B cell (primary cell): ENCODE data around the gene STRBP. TPM values are rescaled to one million over a fixed set of nuclear protein-coding genes. Genes with fewer than 3 reads are reported as not detected.
A peak's percentile ranks its signal among the peaks of the same experiment; 100 is the strongest.

Experiments
- ATAC-seq: fragments of 200-7000 bp; cut with Tn5 transposase; one replicate; pipeline ENCODE4 v1.10.0; 2021; ENCODE audit warnings: low read depth, mild to moderate bottlenecking, moderate number of reproducible peaks, moderate library complexity
- CTCF ChIA-PET: fragments of 350-600 bp; sonication (Branson Sonifier 250); formaldehyde crosslinking; loops from one replicate; lab custom pipeline; 2021; ENCODE audit warnings: antibody characterized with exemption, inconsistent platforms; lab: Charles Lee
- POLR2A ChIA-PET: fragments of 350-600 bp; sonication (Branson Sonifier 250); formaldehyde crosslinking; loops from one replicate; lab custom pipeline; 2021; ENCODE audit warnings: antibody characterized with exemption; lab: Charles Lee
- DNase-seq: peaks from one replicate; pipeline ENCODE4 v3.0.0; 2013
- H2AFZ ChIP-seq: 2 replicates; pipeline ENCODE4 v1.6.1; 2012; ENCODE audit warnings: mild to moderate bottlenecking, low read depth, low read length; ENCODE audit not compliant: insufficient read depth, poor library complexity, severe bottlenecking
- H3K27ac ChIP-seq, 2 donors: 1 replicate in 1 of 2; 2 replicates in 1 of 2; pipeline ENCODE4 v1.5.1; 2012 to 2013; ENCODE audit warnings: low read length in 2 of 2, mild to moderate bottlenecking in 2 of 2, moderate library complexity in 1 of 2
- H3K27me3 ChIP-seq, 4 experiments: fragments of 200-600 bp in 1 of 4; sonication (generic) in 1 of 4; replicated peaks in 1 of 4; 1 replicate in 2 of 4; 2 replicates in 2 of 4; pipeline versions ENCODE4 v1.6.1 to v1.7.0; 2013 to 2016; ENCODE audit warnings: low read length in 3 of 4, mild to moderate bottlenecking in 2 of 4, mixed read lengths in 1 of 4, moderate library complexity in 1 of 4; ENCODE audit not compliant: insufficient read depth in 4 of 4, control insufficient read depth in 3 of 4; ENCODE audit errors: control extremely low read depth in 1 of 4
- H3K36me3 ChIP-seq, 2 experiments: replicated peaks in 1 of 2; 1 replicate in 1 of 2; 2 replicates in 1 of 2; pipeline versions ENCODE4 v1.6.1 to v1.7.1; 2013; ENCODE audit warnings: low read length in 1 of 2; ENCODE audit not compliant: insufficient read depth in 2 of 2, control insufficient read depth in 1 of 2; ENCODE audit errors: control extremely low read depth in 1 of 2, extremely low read depth in 1 of 2
- H3K4me1 ChIP-seq, 2 donors: fragments of 200-600 bp in 1 of 2; sonication (generic) in 1 of 2; 1 replicate in 1 of 2; 2 replicates in 1 of 2; pipeline versions ENCODE4 v1.5.1 to v1.6.1; 2013 to 2017; ENCODE audit warnings: low read length in 2 of 2; ENCODE audit not compliant: control insufficient read depth in 2 of 2, insufficient read depth in 2 of 2
- H3K4me2 ChIP-seq: replicated peaks from 2 replicates; pipeline ENCODE3; 2012; ENCODE audit warnings: mild to moderate bottlenecking, low read depth, low read length; ENCODE audit not compliant: poor library complexity, severe bottlenecking
- H3K4me3 ChIP-seq, 5 experiments: fragments of 200-600 bp in 1 of 5; sonication (generic) in 1 of 5; 1 replicate in 3 of 5; 2 replicates in 2 of 5; pipeline versions ENCODE4 v1.5.1 to v1.7.0; 2011 to 2016; ENCODE audit warnings: low read length in 4 of 5, mild to moderate bottlenecking in 4 of 5, low read depth in 2 of 5, control low read depth in 1 of 5, moderate library complexity in 1 of 5; ENCODE audit not compliant: insufficient read depth in 1 of 5; ENCODE audit errors: control extremely low read depth in 1 of 5, extremely low read depth in 1 of 5
- H3K79me2 ChIP-seq: fragments of 200-600 bp; sonication (generic); one replicate; pipeline ENCODE4 v1.6.0; 2016; ENCODE audit warnings: low read length; ENCODE audit not compliant: control insufficient read depth, insufficient read depth
- H3K9ac ChIP-seq: fragments of 200-600 bp; sonication (generic); 2 replicates; pipeline ENCODE4 v1.6.1; 2017; ENCODE audit warnings: mild to moderate bottlenecking, low read length, moderate library complexity
- H3K9me3 ChIP-seq, 3 donors: one replicate each; pipeline versions ENCODE4 v1.6.1 to v1.7.1; 2013; ENCODE audit warnings: low read length in 2 of 3; ENCODE audit not compliant: control insufficient read depth in 2 of 3, insufficient read depth in 1 of 3; ENCODE audit errors: control extremely low read depth in 1 of 3
- H4K20me1 ChIP-seq: 2 replicates; pipeline ENCODE4 v1.6.0; 2012; ENCODE audit warnings: mild to moderate bottlenecking, low read length; ENCODE audit not compliant: insufficient read depth, control insufficient read depth, poor library complexity, severe bottlenecking
- H3K27ac Mint-ChIP-seq: one replicate; pipeline ENCODE4 v1.8.0; 2021; ENCODE audit warnings: mixed read lengths
- H3K27me3 Mint-ChIP-seq: one replicate; pipeline ENCODE4 v1.8.0; 2021; ENCODE audit warnings: mixed read lengths
- H3K4me1 Mint-ChIP-seq: one replicate; pipeline ENCODE4 v1.8.0; 2021; ENCODE audit warnings: mixed read lengths
- H3K4me3 Mint-ChIP-seq: one replicate; pipeline ENCODE4 v1.8.0; 2021; ENCODE audit warnings: mixed read lengths
- H3K9me3 Mint-ChIP-seq: one replicate; pipeline ENCODE4 v1.8.0; 2022; ENCODE audit warnings: mixed read lengths; ENCODE audit not compliant: insufficient read depth
- CTCF ChIP-seq: fragments of 200-600 bp; IDR thresholded peaks from one replicate; pipeline ENCODE4 v1.8.0; 2022; ENCODE audit warnings: antibody characterized with exemption, mild to moderate bottlenecking
- EZH2 ChIP-seq: IDR thresholded peaks from 2 replicates; pipeline ENCODE4 v1.6.1; 2012; ENCODE audit warnings: borderline replicate concordance, low read depth, mild to moderate bottlenecking, moderate library complexity, low read length; ENCODE audit not compliant: insufficient read depth, poor library complexity, severe bottlenecking
- WGBS: methylation state at CpG from one replicate; pipeline ENCODE4 v1.1.5; 2013; ENCODE audit warnings: missing lambda C conversion rate; ENCODE audit not compliant: insufficient coverage; 5-methylcytosine and 5-hydroxymethylcytosine counted together
- intact Hi-C: fragments of 100-400 bp; cut with micrococcal nuclease; formaldehyde crosslinking; loops from one replicate; pipeline ENCODE4 v1.10.0; 2022
- polyA plus RNA-seq: library from polyadenylated mRNA; depleted of rRNA; stranded (reverse); fragments of >200 nt; gene quantifications from 2 replicates; pipeline ENCODE4 v1.2.3, GENCODE V29; 2012
- total RNA-seq, 2 donors: library from RNA; stranded (reverse); fragments of 120-200 nt in 1 of 2; gene quantifications; 1 replicate in 1 of 2; 2 replicates in 1 of 2; pipeline versions ENCODE4 v1.2.3 to v1.2.4, GENCODE V29; 2013 to 2022

Gene STRBP
- total and polyA plus RNA-seq, 2 donors (not counting 1 experiment from before 2014, with no cell fraction given) = 39.1 to 189 TPM

GRCh38 chr9:123225995-123226394 is 42.4 kb downstream of the STRBP start:
- Mint-ChIP-seq H3K9me3 (no peaks in the 10 kb centered on the region), H3K4me3 (peak overlapping the region; percentile 64), H3K27ac (peak overlapping the region; percentile 79), H3K27me3 (no peaks in the 10 kb centered on the region), H3K4me1 (peaks cover 49% of the 10 kb centered on the region)
- Histone ChIP-seq H3K27ac (peak overlapping the region; percentile 46 to 77), H3K27me3 (no peaks in the 10 kb centered on the region), H4K20me1 (no peaks in the 10 kb centered on the region), H3K79me2 (peaks cover 90% of the 10 kb centered on the region), H3K4me1 (peaks cover 60 to 68% of the 10 kb centered on the region in 2 donors), H3K9me3 (no peaks in the 10 kb centered on the region), H3K9ac (no peak overlapping the region), H2AFZ (no peak overlapping the region), H3K4me3 (no peak overlapping the region), H3K36me3 (peaks cover 0 to 4% of the 10 kb centered on the region in 2 experiments), H3K4me2 (peak overlapping the region; percentile 47)
- CTCF ChIA-PET = interaction anchor here (0.6 to 3.4 kb wide), 22 partner anchors 8 to 321 kb away, joined by 3 to 37 read pairs (median 6); partner anchors contain the start of gene RC3H2
- no CpG with 5 or more reads among the region's 4 CpGs for WGBS
- no peak for TF ChIP-seq EZH2
- no peak for TF ChIP-seq CTCF
- POLR2A ChIA-PET = interaction anchor here (0.5 to 1.0 kb wide), 4 partner anchors 8 to 113 kb away, joined by 3 to 5 read pairs (median 3); no protein-coding TSS in a partner anchor
- ATAC-seq (no peak), DNase-seq (no peak)
- intact Hi-C loops = loop anchor here (1.0 to 5.0 kb wide), 7 partner anchors 9 to 145 kb away; partner anchors contain the start of gene STRBP

- 0% methylated on average over 3 of the region's 4 CpGs for WGBS
- intact Hi-C loops = loop anchor here (1.0 to 5.0 kb wide), 7 partner anchors 10 to 144 kb away; partner anchors contain the start of gene STRBP
- Histone ChIP-seq H3K4me2 (peak overlapping the region; percentile 47), H3K4me1 (peaks cover 65 to 68% of the 10 kb centered on the region in 2 donors), H3K27ac (peak overlapping the region; percentile 46 to 77), H4K20me1 (no peaks in the 10 kb centered on the region), H3K4me3 (no peak overlapping the region), H3K36me3 (peaks cover 0 to 4% of the 10 kb centered on the region in 2 experiments), H2AFZ (no peak overlapping the region), H3K79me2 (peaks cover 91% of the 10 kb centered on the region), H3K9me3 (no peaks in the 10 kb centered on the region), H3K9ac (no peak overlapping the region), H3K27me3 (no peaks in the 10 kb centered on the region)
- no peaks in the 10 kb centered on the region for H3K27me3 Mint-ChIP-seq
- DNase-seq (peak; percentile 86), ATAC-seq (peak; percentile 92)
- TF ChIP-seq EZH2 (no peak), CTCF (peak; percentile 72)
- H3K4me1 Mint-ChIP-seq = peaks cover 55% of the 10 kb centered on the region
- CTCF ChIA-PET = interaction anchor here (0.5 to 3.4 kb wide), 34 partner anchors 9 to 320 kb away, joined by 3 to 37 read pairs (median 5); partner anchors contain the start of genes RC3H2 and STRBP
- H3K27ac Mint-ChIP-seq = peak overlapping the region; percentile 79
- peak overlapping the region; percentile 64 for H3K4me3 Mint-ChIP-seq
- POLR2A ChIA-PET = interaction anchor here (0.7 to 1.4 kb wide), 5 partner anchors 8 to 121 kb away, joined by 3 to 6 read pairs (median 5); no protein-coding TSS in a partner anchor
- H3K9me3 Mint-ChIP-seq = no peaks in the 10 kb centered on the region
Measured at GRCh38 chr9:123225374-123225813, 43.0 kb downstream of the STRBP start.
